ENCODE measurements around the gene MAP3K14.

The MAP3K14 gene

GRCh38 chr17:45221081-45222013 is 95.5 kb downstream of the MAP3K14 start, which contains the start of gene FMNL1:
Gene FMNL1, plus strand, starts transcription at chr17:45221885. Its CDS starts 240 bp downstream, at chr17:45222125.
- DNase-seq: peak; percentile 78 to 93 (median 86)

GRCh38 chr17:45220079-45220478 is 96.7 kb downstream of the MAP3K14 start:
- DNase-seq: no peak

GRCh38 chr17:45218895-45219661 is 97.7 kb downstream of the MAP3K14 start:
- peak; percentile 84 to 92 (median 88) for DNase-seq
